ENCODE data around the gene RIC1. TPM values are rescaled to one million over a fixed set of nuclear protein-coding genes. Genes with fewer than 3 reads are reported as not detected.

RIC1 gene
- polyA plus RNA-seq, 1 of the 3 experiments (the other 2 are of a cell fraction) = 21.9 TPM

- no peaks in the 10 kb centered on the region for H3K27me3 ChIP-seq (ENCODE audit: insufficient read depth)
- H3K27ac ChIP-seq (ENCODE audit: low read depth in 2 of 2, low read length in 1 of 2) = no peak overlapping the region
- ChIA-PET CTCF (interaction anchor here (1.3 to 3.2 kb wide), 3 partner anchors 8 to 169 kb away, joined by 3 to 18 read pairs (median 4); no protein-coding TSS in a partner anchor), POLR2A (no interaction called here)
- no peak overlapping the region for H3K4me2 ChIP-seq
- no peaks in the 10 kb centered on the region for H3K9me2 ChIP-seq
- H3K4me3 ChIP-seq (ENCODE audit: low read depth in 2 of 2, low read length in 1 of 2) = no peak overlapping the region
- H3K4me1 ChIP-seq (ENCODE audit: control insufficient read depth in 1 of 2, insufficient read depth in 2 of 2, low read depth in 1 of 2, low read length in 1 of 2) = peaks cover 0 to 5% of the 10 kb centered on the region in 2 experiments; a peak in 2 of 4 replicates
- H4K20me1 ChIP-seq (ENCODE audit: insufficient read depth) = no peaks in the 10 kb centered on the region
- H2AFZ ChIP-seq (ENCODE audit: low read depth) = no peak overlapping the region
- peaks cover 3% of the 10 kb centered on the region for H3F3A ChIP-seq (replicated peaks; ENCODE audit: insufficient read depth)
- no peak overlapping the region for H3K9ac ChIP-seq
- no peaks in the 10 kb centered on the region for H3K79me2 ChIP-seq (ENCODE audit: insufficient read depth)
- no peaks in the 10 kb centered on the region for H3K36me3 ChIP-seq (replicated peaks in 1 of 2; ENCODE audit: control insufficient read depth in 1 of 2, insufficient read depth in 2 of 2, low read length in 1 of 2)
- H3K9me3 ChIP-seq = no peaks in the 10 kb centered on the region
- 79% methylated on average over 6 of the region's 6 CpGs for WGBS (ENCODE audit: low lambda C conversion rate)
- TF ChIP-seq PBX3 (IDR thresholded peaks at IDR 0.05) = no peak
- no peak for TF ChIP-seq USF2 (IDR thresholded peaks at IDR 0.05; ENCODE audit: borderline replicate concordance, low read depth, low read length)
- TF ChIP-seq RXRA (IDR thresholded peaks at IDR 0.05; ENCODE audit: borderline replicate concordance, low read depth) = no peak
- DNase-seq = no peak
Observed at GRCh38 chr9:5611321-5612184, 17.4 kb upstream of the RIC1 start.

GRCh38 chr9:5612185-5612530, 16.7 kb upstream of the RIC1 start:
- Histone ChIP-seq H4K20me1 (ENCODE audit: insufficient read depth) (no peaks in the 10 kb centered on the region), H3K27me3 (ENCODE audit: insufficient read depth) (no peaks in the 10 kb centered on the region), H3K4me1 (ENCODE audit: control insufficient read depth in 1 of 2, insufficient read depth in 2 of 2, low read depth in 1 of 2, low read length in 1 of 2) (peaks cover 0 to 5% of the 10 kb centered on the region in 2 experiments; a peak in 2 of 4 replicates), H3K4me2 (no peak overlapping the region), H3K4me3 (ENCODE audit: low read depth in 2 of 2, low read length in 1 of 2) (no peak overlapping the region), H3K79me2 (ENCODE audit: insufficient read depth) (no peaks in the 10 kb centered on the region), H3K9ac (no peak overlapping the region), H3K27ac (ENCODE audit: low read depth in 2 of 2, low read length in 1 of 2) (no peak overlapping the region), H2AFZ (ENCODE audit: low read depth) (no peak overlapping the region), H3K9me2 (no peaks in the 10 kb centered on the region), H3K9me3 (no peaks in the 10 kb centered on the region), H3K36me3 (replicated peaks in 1 of 2; ENCODE audit: control insufficient read depth in 1 of 2, insufficient read depth in 2 of 2, low read length in 1 of 2) (no peaks in the 10 kb centered on the region), H3F3A (replicated peaks; ENCODE audit: insufficient read depth) (peaks cover 3% of the 10 kb centered on the region)
- POLR2A ChIA-PET = no interaction called here
- CTCF ChIA-PET = interaction anchor here (1.3 kb wide), 1 partner anchor 170 kb away, joined by 4 read pairs; no protein-coding TSS in a partner anchor
- no peak for DNase-seq
- TF ChIP-seq REST (IDR thresholded peaks at IDR 0.05; ENCODE audit: low read depth, low read length) (no peak), MXI1 (IDR thresholded peaks at IDR 0.05; ENCODE audit: low read depth, low read length) (no peak), NFIC (IDR thresholded peaks at IDR 0.05; ENCODE audit: borderline replicate concordance) (no peak), CHD2 (IDR thresholded peaks at IDR 0.05; ENCODE audit: low read length, partially characterized antibody) (no peak), FOSL2 (IDR thresholded peaks at IDR 0.05; ENCODE audit: borderline replicate concordance, low read depth) (no peak), MAX (IDR thresholded peaks at IDR 0.05; ENCODE audit: low read depth) (no peak), EZH2phosphoT487 (IDR thresholded peaks at IDR 0.05; ENCODE audit: borderline replicate concordance, low read depth) (no peak), FOXM1 (IDR thresholded peaks at IDR 0.05; ENCODE audit: low read depth) (no peak), NRF1 (IDR thresholded peaks at IDR 0.05; ENCODE audit: low read depth, low read length) (no peak), TAF1 (IDR thresholded peaks at IDR 0.05; ENCODE audit: borderline replicate concordance, low read depth, low read length) (no peak), USF2 (IDR thresholded peaks at IDR 0.05; ENCODE audit: borderline replicate concordance, low read depth, low read length) (no peak), CTCF (IDR thresholded peaks at IDR 0.05) (no peak), USF1 (IDR thresholded peaks at IDR 0.05; ENCODE audit: borderline replicate concordance, low read depth) (no peak)

Data from SK-N-SH (cell line).